Hepatocyte (in vitro differentiated cells): ENCODE data around the gene FYN. TPM values are rescaled to one million over a fixed set of nuclear protein-coding genes. Genes with fewer than 3 reads are reported as not detected.

Experiments used
- DNase-seq: peaks from one replicate; pipeline ENCODE4 v3.0.0-alpha.2; 2016; ENCODE audit warnings: low spot score
- H2AFZ ChIP-seq: fragments of 200-600 bp; sonication (generic); 2 replicates; pipeline ENCODE4 v1.6.0; 2016; ENCODE audit warnings: antibody characterized with exemption, mild to moderate bottlenecking
- H3K27ac ChIP-seq: fragments of 200-600 bp; sonication (generic); 2 replicates; pipeline ENCODE4 v1.5.1; 2016; ENCODE audit warnings: mild to moderate bottlenecking
- H3K27me3 ChIP-seq: fragments of 200-600 bp; sonication (generic); 2 replicates; pipeline ENCODE4 v1.6.1; 2016
- H3K36me3 ChIP-seq: fragments of 200-600 bp; sonication (generic); replicated peaks from 2 replicates; pipeline ENCODE4 v1.5.1; 2016; ENCODE audit warnings: low read depth; ENCODE audit not compliant: insufficient read depth
- H3K4me1 ChIP-seq: fragments of 200-600 bp; sonication (generic); 2 replicates; pipeline ENCODE4 v1.5.1; 2016; ENCODE audit warnings: mild to moderate bottlenecking, moderate library complexity; ENCODE audit not compliant: insufficient read depth
- H3K4me2 ChIP-seq: fragments of 200-600 bp; sonication (generic); 2 replicates; pipeline ENCODE4 v1.6.0; 2016
- H3K4me3 ChIP-seq: fragments of 200-600 bp; sonication (generic); 2 replicates; pipeline ENCODE4 v1.5.1; 2016; ENCODE audit warnings: mild to moderate bottlenecking
- H3K79me2 ChIP-seq: fragments of 200-600 bp; sonication (generic); 2 replicates; pipeline ENCODE4 v1.6.0; 2017; ENCODE audit warnings: mild to moderate bottlenecking
- H3K9me2 ChIP-seq: fragments of 200-600 bp; sonication (generic); replicated peaks from 2 replicates; pipeline ENCODE4 v1.6.0; 2017; ENCODE audit warnings: mild to moderate bottlenecking; ENCODE audit not compliant: insufficient read depth
- H3K9me3 ChIP-seq: fragments of 200-600 bp; sonication (generic); 2 replicates; pipeline ENCODE4 v1.5.1; 2016; ENCODE audit warnings: low read depth, mild to moderate bottlenecking
- H4K20me1 ChIP-seq: fragments of 200-600 bp; sonication (generic); 2 replicates; pipeline ENCODE4 v1.6.0; 2016; ENCODE audit warnings: mild to moderate bottlenecking; ENCODE audit not compliant: insufficient read depth, poor library complexity, severe bottlenecking
- CTCF ChIP-seq: fragments of 200-600 bp; sonication (generic); IDR thresholded peaks from 2 replicates; pipeline ENCODE4 v1.5.1; 2016; ENCODE audit warnings: antibody characterized with exemption, mild to moderate bottlenecking; ENCODE audit not compliant: poor library complexity
- EZH2 ChIP-seq: fragments of 200-600 bp; sonication (generic); IDR thresholded peaks from 2 replicates; pipeline ENCODE4 v1.6.1; 2016; ENCODE audit warnings: antibody characterized with exemption, mild to moderate bottlenecking, borderline replicate concordance
- EZH2phosphoT487 ChIP-seq: fragments of 200-600 bp; sonication (generic); IDR thresholded peaks from one replicate; pipeline ENCODE4 v1.6.1; 2018; ENCODE audit warnings: antibody characterized with exemption, mild to moderate bottlenecking, low read depth, moderate library complexity; ENCODE audit not compliant: unreplicated experiment, severe bottlenecking
- WGBS: methylation state at CpG from one replicate; pipeline ENCODE4 v1.1.6; 2016; ENCODE audit warnings: low lambda C conversion rate; ENCODE audit errors: missing lambda C conversion rate; 5-methylcytosine and 5-hydroxymethylcytosine counted together
- polyA plus RNA-seq: library from polyadenylated mRNA; unstranded; fragments of >200 nt; fragmentation: Nextera tagmentation; extraction: Ambion mirVana; gene quantifications from 2 replicates; pipeline ENCODE4 v1.2.1, GENCODE V29; 2016
- total RNA-seq: library from RNA; depleted of rRNA; stranded (reverse); fragments of >200 nt; gene quantifications from 2 replicates; pipeline ENCODE4 v1.2.3, GENCODE V29; 2014

The FYN gene
- total RNA-seq (40.0 and 65.7 TPM in 2 replicates), polyA plus RNA-seq (63.7 and 70.1 TPM in 2 replicates)

- peak within 1 kb of the TSS; percentile 72 for H3K4me3 ChIP-seq
- H3K27me3 ChIP-seq = peaks cover 16% of the 10 kb centered on the region
- no peaks in the 10 kb centered on the region for H3K9me2 ChIP-seq
- H3K79me2 ChIP-seq = peaks cover 28% of the 10 kb centered on the region
- H3K27ac ChIP-seq = peak within 1 kb of the TSS; percentile 75
- TF ChIP-seq EZH2phosphoT487 (no peak), CTCF (peak; percentile 25), EZH2 (no peak)
- H3K4me2 ChIP-seq = peak within 1 kb of the TSS; percentile 89
- H4K20me1 ChIP-seq = no peaks in the 10 kb centered on the region
- H3K36me3 ChIP-seq = no peaks in the 10 kb centered on the region
- peak; percentile 99 for DNase-seq
- 2% methylated on average over 54 of the region's 75 CpGs for WGBS
- H3K9me3 ChIP-seq = no peaks in the 10 kb centered on the region
- H3K4me1 ChIP-seq = peaks cover 5% of the 10 kb centered on the region
- H2AFZ ChIP-seq = peak within 1 kb of the TSS; percentile 74
Observed at GRCh38 chr6:111873178-111874024, at the start of gene FYN. Gene FYN (minus strand): TSS chr6:111873452. CDS start chr6:111720051, 153,401 bp downstream.

- H3K27ac ChIP-seq = no peak overlapping the region
- no peaks in the 10 kb centered on the region for H3K9me3 ChIP-seq
- no peak overlapping the region for H3K4me3 ChIP-seq
- H4K20me1 ChIP-seq = no peaks in the 10 kb centered on the region
- no peaks in the 10 kb centered on the region for H3K4me1 ChIP-seq
- no peaks in the 10 kb centered on the region for H3K27me3 ChIP-seq
- H3K79me2 ChIP-seq = no peaks in the 10 kb centered on the region
- TF ChIP-seq EZH2phosphoT487 = no peak
- no peak for TF ChIP-seq EZH2
- no peak for TF ChIP-seq CTCF
- H2AFZ ChIP-seq = no peak overlapping the region
- no peaks in the 10 kb centered on the region for H3K9me2 ChIP-seq
- no peak for DNase-seq
- H3K4me2 ChIP-seq = no peak overlapping the region
- no peaks in the 10 kb centered on the region for H3K36me3 ChIP-seq
Observed at GRCh38 chr6:111922454-111923297, 49.4 kb upstream of the FYN start.

GRCh38 chr6:111921103-111921502 is 47.9 kb upstream of the FYN start:
- Histone ChIP-seq H4K20me1 (no peaks in the 10 kb centered on the region), H3K4me2 (no peak overlapping the region), H3K9me2 (no peaks in the 10 kb centered on the region), H3K4me3 (no peak overlapping the region), H3K36me3 (no peaks in the 10 kb centered on the region), H2AFZ (no peak overlapping the region), H3K79me2 (no peaks in the 10 kb centered on the region), H3K4me1 (no peaks in the 10 kb centered on the region), H3K27me3 (no peaks in the 10 kb centered on the region), H3K9me3 (no peaks in the 10 kb centered on the region), H3K27ac (no peak overlapping the region)
- WGBS = 95% methylated on average over 1 of the region's 1 CpG
- DNase-seq = no peak
- TF ChIP-seq CTCF = no peak
- no peak for TF ChIP-seq EZH2
- TF ChIP-seq EZH2phosphoT487 = no peak
